HCT116 (cell line): ENCODE results near the gene FTL. TPM values are rescaled to one million over a fixed set of nuclear protein-coding genes. Genes with fewer than 3 reads are reported as not detected.

Source experiments
- POLR2AphosphoS5 ChIP-seq: IDR thresholded peaks from 2 replicates; pipeline ENCODE4 v1.6.1; 2011; ENCODE audit warnings: mild to moderate bottlenecking, low read depth, low read length, moderate library complexity
- TCF7L2 ChIP-seq: IDR thresholded peaks from 2 replicates; pipeline ENCODE4 v1.7.0; 2011; ENCODE audit warnings: borderline replicate concordance, inconsistent platforms; ENCODE audit not compliant: insufficient read depth, insufficient read length; ENCODE audit errors: extremely low read depth
- microRNA-seq: library from miRNA; unstranded; fragments of <30 nt; microRNA quantifications from one replicate; pipeline ENCODE4, GENCODE V29; 2016; ENCODE audit warnings: borderline number of aligned reads
- total RNA-seq: library from RNA; stranded (reverse); gene quantifications from one replicate; pipeline ENCODE4 v1.2.1, GENCODE V29; 2021; ENCODE audit not compliant: unreplicated experiment
- TF ChIP-seq, protein P1 (sequence below): IDR thresholded peaks from 2 replicates; pipeline ENCODE4 v1.6.1; 2012; ENCODE audit warnings: low read depth

The FTL gene
- total RNA-seq, 1 experiment from 2014 or later: 1,885 TPM

GRCh38 chr19:49016067-49016839 is 51.1 kb downstream of the FTL start (continued):
- TF ChIP-seq, protein P1, sequence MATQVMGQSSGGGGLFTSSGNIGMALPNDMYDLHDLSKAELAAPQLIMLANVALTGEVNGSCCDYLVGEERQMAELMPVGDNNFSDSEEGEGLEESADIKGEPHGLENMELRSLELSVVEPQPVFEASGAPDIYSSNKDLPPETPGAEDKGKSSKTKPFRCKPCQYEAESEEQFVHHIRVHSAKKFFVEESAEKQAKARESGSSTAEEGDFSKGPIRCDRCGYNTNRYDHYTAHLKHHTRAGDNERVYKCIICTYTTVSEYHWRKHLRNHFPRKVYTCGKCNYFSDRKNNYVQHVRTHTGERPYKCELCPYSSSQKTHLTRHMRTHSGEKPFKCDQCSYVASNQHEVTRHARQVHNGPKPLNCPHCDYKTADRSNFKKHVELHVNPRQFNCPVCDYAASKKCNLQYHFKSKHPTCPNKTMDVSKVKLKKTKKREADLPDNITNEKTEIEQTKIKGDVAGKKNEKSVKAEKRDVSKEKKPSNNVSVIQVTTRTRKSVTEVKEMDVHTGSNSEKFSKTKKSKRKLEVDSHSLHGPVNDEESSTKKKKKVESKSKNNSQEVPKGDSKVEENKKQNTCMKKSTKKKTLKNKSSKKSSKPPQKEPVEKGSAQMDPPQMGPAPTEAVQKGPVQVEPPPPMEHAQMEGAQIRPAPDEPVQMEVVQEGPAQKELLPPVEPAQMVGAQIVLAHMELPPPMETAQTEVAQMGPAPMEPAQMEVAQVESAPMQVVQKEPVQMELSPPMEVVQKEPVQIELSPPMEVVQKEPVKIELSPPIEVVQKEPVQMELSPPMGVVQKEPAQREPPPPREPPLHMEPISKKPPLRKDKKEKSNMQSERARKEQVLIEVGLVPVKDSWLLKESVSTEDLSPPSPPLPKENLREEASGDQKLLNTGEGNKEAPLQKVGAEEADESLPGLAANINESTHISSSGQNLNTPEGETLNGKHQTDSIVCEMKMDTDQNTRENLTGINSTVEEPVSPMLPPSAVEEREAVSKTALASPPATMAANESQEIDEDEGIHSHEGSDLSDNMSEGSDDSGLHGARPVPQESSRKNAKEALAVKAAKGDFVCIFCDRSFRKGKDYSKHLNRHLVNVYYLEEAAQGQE: no peak
- TF ChIP-seq POLR2AphosphoS5: no peak
- no peak for TF ChIP-seq TCF7L2

Small RNA genes lying within 50 kb of the gene (microRNA-seq; reads per million reads assigned to microRNA genes)
- gene MIR6798: not detected

Other genes with a start within 250 kb of the FTL start
- gene MAMSTR, start 245.6 kb upstream of the FTL start, total RNA-seq: 1.3 TPM
- 1.9 TPM for gene RASIP1, start 224.7 kb upstream of the FTL start, total RNA-seq
- 1.7 TPM for gene IZUMO1, start 218.4 kb upstream of the FTL start, total RNA-seq
- 14.1 TPM for gene FUT1, start 212.7 kb upstream of the FTL start, total RNA-seq
- 0.81 TPM for gene FGF21, start 209.8 kb upstream of the FTL start, total RNA-seq
- 66.1 TPM for gene BCAT2, start 154.3 kb upstream of the FTL start, total RNA-seq
- gene HSD17B14, start 128.8 kb upstream of the FTL start, total RNA-seq: 3.9 TPM
- 20.4 TPM for gene PLEKHA4, start 96.7 kb upstream of the FTL start, total RNA-seq
- gene PPP1R15A, start 92.9 kb upstream of the FTL start, total RNA-seq: 50.3 TPM
- not detected for gene TULP2, start 66.6 kb upstream of the FTL start, total RNA-seq
- 88.8 TPM for gene NUCB1, start 65.0 kb upstream of the FTL start, total RNA-seq
- gene DHDH, start 31.6 kb upstream of the FTL start, total RNA-seq: 8.6 TPM
- 96.4 TPM for gene BAX, start 10.4 kb upstream of the FTL start, total RNA-seq
- 50.7 TPM for gene GYS1, start 28.0 kb downstream of the FTL start, total RNA-seq
- gene RUVBL2, start 28.6 kb downstream of the FTL start, total RNA-seq: 270 TPM
- 3.7 TPM for gene LHB, start 51.8 kb downstream of the FTL start, total RNA-seq
- not detected for gene CGB3, start 59.0 kb downstream of the FTL start, total RNA-seq
- gene CGB2, start 66.6 kb downstream of the FTL start, total RNA-seq: 5.0 TPM
- 0.76 TPM for gene CGB1, start 71.6 kb downstream of the FTL start, total RNA-seq
- gene CGB5, start 78.5 kb downstream of the FTL start, total RNA-seq: not detected
- gene CGB8, start 83.8 kb downstream of the FTL start, total RNA-seq: 0.34 TPM
- 5.4 TPM for gene CGB7, start 92.4 kb downstream of the FTL start, total RNA-seq
- 1.7 TPM for gene NTF4, start 99.5 kb downstream of the FTL start, total RNA-seq
- gene KCNA7, start 107.4 kb downstream of the FTL start, total RNA-seq: not detected
- gene SNRNP70, start 120.1 kb downstream of the FTL start, total RNA-seq: 236 TPM
- 7.2 TPM for gene LIN7B, start 149.1 kb downstream of the FTL start, total RNA-seq
- gene C19orf73, start 153.8 kb downstream of the FTL start, total RNA-seq: 2.2 TPM
- 28.1 TPM for gene PPFIA3, start 154.2 kb downstream of the FTL start, total RNA-seq
- gene HRC, start 190.1 kb downstream of the FTL start, total RNA-seq: not detected
- gene TRPM4, start 192.5 kb downstream of the FTL start, total RNA-seq: 44.2 TPM